ENCODE data around the gene TMIE. TPM values are rescaled to one million over a fixed set of nuclear protein-coding genes. Genes with fewer than 3 reads are reported as not detected.

TMIE gene
- total RNA-seq, 1 experiment from 2014 or later: 0.26 TPM

GRCh38 chr3:46717447-46718231, 16.4 kb downstream of the TMIE start, which contains the start of gene PRSS50:
Gene PRSS50, minus strand, starts transcription at chr3:46717869. Its CDS starts 45 bp downstream, at chr3:46717824.
- Mint-ChIP-seq H3K9me3 (ENCODE audit: unreplicated experiment) (no peaks in the 10 kb centered on the region), H3K27me3 (ENCODE audit: insufficient read depth, unreplicated experiment) (peaks cover 15% of the 10 kb centered on the region), H3K4me3 (ENCODE audit: unreplicated experiment) (no peak within 1 kb of the TSS), H3K4me1 (ENCODE audit: insufficient read depth, unreplicated experiment) (no peaks in the 10 kb centered on the region), H3K36me3 (ENCODE audit: insufficient read depth, unreplicated experiment) (no peaks in the 10 kb centered on the region), H3K27ac (ENCODE audit: low read depth, unreplicated experiment) (no peak within 1 kb of the TSS)
- BruUV-seq (replicated peaks): no TSS peak
- CTCF ChIA-PET: interaction anchor here (0.6 kb wide), 1 partner anchor 614 kb away, joined by 3 read pairs; no protein-coding TSS in a partner anchor
- TF ChIP-seq CTCF (IDR thresholded peaks at IDR 0.05; ENCODE audit: unreplicated experiment): peak; percentile 34
- POLR2A ChIA-PET: no interaction called here
- DNase-seq (ENCODE audit: unreplicated experiment): no peak
- intact Hi-C loops (cut with micrococcal nuclease): no loop called here

GRCh38 chr3:46719044-46719565, 17.9 kb downstream of the TMIE start:
- H3K9me3 Mint-ChIP-seq (ENCODE audit: unreplicated experiment): no peaks in the 10 kb centered on the region
- H3K36me3 Mint-ChIP-seq (ENCODE audit: insufficient read depth, unreplicated experiment): no peaks in the 10 kb centered on the region
- POLR2A ChIA-PET: no interaction called here
- H3K4me1 Mint-ChIP-seq (ENCODE audit: insufficient read depth, unreplicated experiment): no peaks in the 10 kb centered on the region
- no TSS peak for BruUV-seq (replicated peaks)
- intact Hi-C loops (cut with micrococcal nuclease): no loop called here
- H3K27me3 Mint-ChIP-seq (ENCODE audit: insufficient read depth, unreplicated experiment): peaks cover 15% of the 10 kb centered on the region
- no peak for TF ChIP-seq CTCF (IDR thresholded peaks at IDR 0.05; ENCODE audit: unreplicated experiment)
- H3K4me3 Mint-ChIP-seq (ENCODE audit: unreplicated experiment): no peak overlapping the region
- CTCF ChIA-PET: interaction anchor here (1.0 kb wide), 1 partner anchor 9 kb away, joined by 4 read pairs; no protein-coding TSS in a partner anchor
- DNase-seq (ENCODE audit: unreplicated experiment): no peak
- no peak overlapping the region for H3K27ac Mint-ChIP-seq (ENCODE audit: low read depth, unreplicated experiment)

- no peak for TF ChIP-seq CTCF (IDR thresholded peaks at IDR 0.05; ENCODE audit: unreplicated experiment)
- intact Hi-C loops (cut with micrococcal nuclease): no loop called here
- Mint-ChIP-seq H3K4me1 (ENCODE audit: insufficient read depth, unreplicated experiment) (no peaks in the 10 kb centered on the region), H3K4me3 (ENCODE audit: unreplicated experiment) (no peak overlapping the region), H3K36me3 (ENCODE audit: insufficient read depth, unreplicated experiment) (no peaks in the 10 kb centered on the region), H3K9me3 (ENCODE audit: unreplicated experiment) (no peaks in the 10 kb centered on the region), H3K27me3 (ENCODE audit: insufficient read depth, unreplicated experiment) (peaks cover 15% of the 10 kb centered on the region), H3K27ac (ENCODE audit: low read depth, unreplicated experiment) (no peak overlapping the region)
- no peak for DNase-seq (ENCODE audit: unreplicated experiment)
- BruUV-seq (replicated peaks): no TSS peak
- POLR2A ChIA-PET: no interaction called here
- CTCF ChIA-PET: interaction anchor here (0.7 to 1.2 kb wide), 3 partner anchors 9 to 1643 kb away, joined by 3 to 5 read pairs (median 4); no protein-coding TSS in a partner anchor
Measured at GRCh38 chr3:46719735-46720271, 18.6 kb downstream of the TMIE start.

GRCh38 chr3:46721009-46721408, 19.8 kb downstream of the TMIE start:
- TF ChIP-seq CTCF (IDR thresholded peaks at IDR 0.05; ENCODE audit: unreplicated experiment): no peak
- H3K4me3 Mint-ChIP-seq (ENCODE audit: unreplicated experiment): no peak overlapping the region
- no peak for DNase-seq (ENCODE audit: unreplicated experiment)

More at GRCh38 chr3:46721009-46721408, 19.8 kb downstream of the TMIE start:
- Mint-ChIP-seq H3K27ac (ENCODE audit: low read depth, unreplicated experiment) (no peak overlapping the region), H3K4me1 (ENCODE audit: insufficient read depth, unreplicated experiment) (no peaks in the 10 kb centered on the region), H3K27me3 (ENCODE audit: insufficient read depth, unreplicated experiment) (peaks cover 19% of the 10 kb centered on the region), H3K36me3 (ENCODE audit: insufficient read depth, unreplicated experiment) (no peaks in the 10 kb centered on the region), H3K9me3 (ENCODE audit: unreplicated experiment) (no peaks in the 10 kb centered on the region)
- ChIA-PET CTCF (interaction anchor here (0.6 to 1.5 kb wide), 4 partner anchors 11 to 457 kb away, joined by 4 to 5 read pairs (median 4); no protein-coding TSS in a partner anchor), POLR2A (no interaction called here)
- no TSS peak for BruUV-seq (replicated peaks)
- intact Hi-C loops (cut with micrococcal nuclease): no loop called here

All from MCF 10A (cell line).